H7 (cell line): ENCODE data around the gene NINJ1. TPM values are rescaled to one million over a fixed set of nuclear protein-coding genes. Genes with fewer than 3 reads are reported as not detected.
"Not testable (repeated sequence)": the region's sequence is repeated elsewhere in the genome, so short reads cannot be mapped to it uniquely, and the experiment has no call there.

ENCODE experiments used
- DNase-seq: peaks from one replicate; pipeline ENCODE4 v3.0.0; 2012
- H3K27me3 ChIP-seq: 2 replicates; pipeline ENCODE4 v1.6.0; 2011; ENCODE audit warnings: mild to moderate bottlenecking, low read length; ENCODE audit not compliant: control insufficient read depth, insufficient read depth
- H3K36me3 ChIP-seq: replicated peaks from 2 replicates; pipeline ENCODE4 v1.5.1; 2011; ENCODE audit warnings: low read length; ENCODE audit not compliant: control insufficient read depth, insufficient read depth
- H3K4me3 ChIP-seq: 2 replicates; pipeline ENCODE4 v1.5.1; 2011; ENCODE audit warnings: low read depth, mild to moderate bottlenecking, control low read depth, low read length, moderate library complexity; ENCODE audit not compliant: insufficient read depth
- total RNA-seq: library from RNA; depleted of rRNA; stranded (reverse); fragments of >200 nt; shearing (Covaris generic); gene quantifications from 2 replicates; pipeline ENCODE4 v1.2.3, GENCODE V29; 2014

Gene NINJ1
- total RNA-seq, 1 experiment from 2014 or later = 44.6 TPM

DNA sequence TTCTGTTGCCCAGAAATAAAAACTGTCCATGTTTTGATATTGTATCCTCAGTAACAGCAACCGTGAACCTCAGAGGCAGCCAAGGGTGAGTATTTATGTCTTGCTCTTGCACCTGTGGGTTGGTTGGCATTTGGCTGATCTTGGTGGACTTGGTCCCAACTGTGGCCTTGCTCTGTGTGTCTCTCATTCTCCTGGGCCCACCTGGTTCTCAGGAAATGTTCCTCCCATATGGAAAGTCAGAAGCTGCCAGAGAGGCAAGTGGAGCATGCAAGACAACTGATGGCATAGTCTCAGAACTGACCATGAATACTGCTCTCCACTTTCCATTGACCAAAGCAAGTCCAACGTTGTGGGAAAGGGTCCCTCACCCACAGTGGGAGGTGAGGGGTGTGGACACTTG is 13.6 kb upstream of the NINJ1 start:
- Histone ChIP-seq H3K36me3 (no peaks in the 10 kb centered on the region), H3K27me3 (no peaks in the 10 kb centered on the region), H3K4me3 (no peak overlapping the region)
- no peak for DNase-seq

DNA sequence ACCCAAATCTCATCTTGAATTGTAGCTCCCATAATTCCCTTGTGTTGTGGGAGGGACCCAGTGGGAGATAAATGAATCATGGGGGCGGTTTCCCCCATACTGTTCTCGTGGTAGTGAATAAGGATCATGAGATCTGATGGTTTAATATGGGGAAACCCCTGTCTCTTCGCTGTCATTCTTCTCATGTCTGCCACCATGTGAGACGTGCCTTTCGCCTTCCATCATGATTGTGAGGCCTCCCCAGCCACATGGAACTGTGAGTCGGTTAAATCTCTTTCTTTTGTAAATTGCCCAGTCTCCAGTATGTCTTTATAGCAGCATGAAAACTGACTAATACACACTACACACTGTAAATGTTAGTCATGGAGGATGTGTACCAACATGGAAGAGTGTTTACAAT is 12.6 kb upstream of the NINJ1 start:
- H3K27me3 ChIP-seq, H3K4me3 ChIP-seq, DNase-seq, H3K36me3 ChIP-seq: not testable (repeated sequence)

DNA sequence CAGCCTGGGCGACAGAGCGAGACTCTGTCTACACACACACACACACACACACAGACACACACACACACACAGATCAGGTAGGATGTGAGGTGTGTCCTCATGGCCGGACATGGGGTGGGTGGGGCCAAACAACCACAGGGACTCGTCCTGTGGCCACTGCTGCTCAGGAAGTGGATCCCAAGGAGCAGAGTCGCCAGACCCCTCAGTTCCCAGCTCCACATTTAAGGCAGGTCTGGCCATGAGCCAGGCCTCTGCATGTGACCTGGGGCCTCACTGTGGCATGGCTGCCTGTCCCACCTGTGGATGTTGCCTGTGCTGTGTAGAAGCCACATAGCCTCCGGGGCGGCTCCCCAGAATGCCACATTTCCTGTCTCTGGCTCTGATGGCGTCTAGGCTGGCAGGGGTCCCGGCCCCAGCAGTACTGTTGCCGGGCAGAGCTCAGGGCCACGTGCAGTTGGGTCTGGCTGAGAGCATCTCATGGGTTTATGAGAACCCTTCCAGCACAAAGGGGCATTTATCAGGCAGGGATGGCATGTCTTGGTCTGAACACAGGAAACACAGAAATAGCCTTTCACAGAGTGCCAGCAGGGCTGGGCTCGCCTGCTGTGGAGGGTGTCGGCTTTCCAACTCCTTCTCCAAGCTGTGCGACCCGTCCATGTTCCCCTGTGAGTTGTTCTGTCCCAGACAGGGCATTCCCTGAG is 9.9 kb upstream of the NINJ1 start:
- H3K27me3 ChIP-seq = no peaks in the 10 kb centered on the region
- H3K36me3 ChIP-seq = no peaks in the 10 kb centered on the region
- peak; percentile 62 for DNase-seq
- H3K4me3 ChIP-seq = no peak overlapping the region

DNA sequence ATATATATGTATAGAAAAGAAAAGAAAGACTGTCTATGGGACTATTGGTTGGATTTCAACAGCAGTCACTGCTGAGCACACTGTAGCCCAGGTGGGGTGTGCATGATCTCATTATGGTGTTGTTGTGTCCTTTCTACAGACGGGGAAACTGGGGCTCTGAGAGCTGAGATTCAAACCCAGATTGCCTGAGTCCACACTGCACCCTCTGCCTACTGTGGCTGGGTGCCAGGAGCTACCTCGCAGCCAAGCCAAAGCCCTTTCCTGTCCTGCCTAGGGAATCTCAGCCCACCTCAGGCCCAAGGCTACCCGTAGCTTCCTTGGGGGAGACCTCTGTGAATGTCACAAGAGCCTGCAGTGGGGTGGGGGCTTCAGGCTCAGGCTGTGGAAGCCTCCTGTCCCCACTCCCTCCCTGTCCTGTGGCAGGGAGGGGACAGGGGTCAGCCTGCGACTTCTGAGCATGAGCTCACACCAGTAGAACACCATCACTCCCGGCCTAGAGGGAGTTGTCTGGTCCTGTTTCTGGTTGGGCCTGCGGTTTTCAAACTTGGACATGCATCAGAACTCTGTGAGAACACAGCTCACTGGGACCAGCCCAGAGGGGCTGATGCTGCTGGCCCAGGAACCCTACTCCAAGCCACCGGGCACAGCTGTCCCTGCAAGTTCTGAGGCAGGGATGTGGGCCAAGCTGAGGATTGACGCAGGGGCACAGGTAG is 7.9 kb upstream of the NINJ1 start:
- no peak overlapping the region for H3K4me3 ChIP-seq
- DNase-seq = no peak
- H3K36me3 ChIP-seq = no peaks in the 10 kb centered on the region
- no peaks in the 10 kb centered on the region for H3K27me3 ChIP-seq

DNA sequence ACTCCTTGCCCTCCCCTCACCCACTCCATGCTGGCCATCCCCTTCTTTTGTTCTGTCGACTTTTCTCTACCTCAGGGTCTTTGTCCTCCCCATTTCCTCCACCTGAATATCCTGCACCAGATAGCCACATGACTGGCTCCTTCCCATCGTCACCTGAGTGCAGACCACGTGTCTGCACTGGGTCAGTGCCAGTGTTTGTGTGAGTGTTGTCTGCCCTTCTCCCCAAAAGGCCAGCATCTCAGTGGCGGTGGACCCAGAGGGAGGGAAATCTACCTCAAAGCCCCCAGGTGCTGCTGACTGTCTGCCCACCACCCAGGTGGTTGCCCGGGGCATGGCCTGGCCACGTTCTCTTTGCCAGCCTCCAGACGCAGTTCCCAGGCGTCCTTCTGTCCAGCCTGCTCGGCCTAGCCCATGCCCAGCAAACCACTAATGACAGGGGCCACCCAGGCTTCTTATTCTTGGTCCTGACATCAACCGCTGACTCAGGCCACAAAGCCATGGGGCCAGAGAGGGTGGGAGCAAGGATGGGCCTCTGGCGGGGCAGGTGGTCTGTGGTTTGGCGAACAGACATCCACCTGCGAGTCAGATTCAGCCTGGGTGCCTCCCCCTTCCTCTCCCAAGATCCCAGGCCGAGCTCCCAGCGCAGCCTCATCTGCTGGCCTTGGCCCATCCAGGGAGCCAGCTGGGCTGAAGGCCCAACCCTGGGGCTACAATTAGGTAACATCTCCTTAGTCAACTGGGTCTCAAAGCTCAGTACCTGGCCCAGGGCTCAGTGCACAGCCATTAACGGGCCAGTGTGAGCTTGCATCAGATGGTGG is 5.5 kb upstream of the NINJ1 start:
- H3K4me3 ChIP-seq = no peak overlapping the region
- no peaks in the 10 kb centered on the region for H3K36me3 ChIP-seq
- DNase-seq = no peak
- peaks cover 7% of the 10 kb centered on the region for H3K27me3 ChIP-seq

DNA sequence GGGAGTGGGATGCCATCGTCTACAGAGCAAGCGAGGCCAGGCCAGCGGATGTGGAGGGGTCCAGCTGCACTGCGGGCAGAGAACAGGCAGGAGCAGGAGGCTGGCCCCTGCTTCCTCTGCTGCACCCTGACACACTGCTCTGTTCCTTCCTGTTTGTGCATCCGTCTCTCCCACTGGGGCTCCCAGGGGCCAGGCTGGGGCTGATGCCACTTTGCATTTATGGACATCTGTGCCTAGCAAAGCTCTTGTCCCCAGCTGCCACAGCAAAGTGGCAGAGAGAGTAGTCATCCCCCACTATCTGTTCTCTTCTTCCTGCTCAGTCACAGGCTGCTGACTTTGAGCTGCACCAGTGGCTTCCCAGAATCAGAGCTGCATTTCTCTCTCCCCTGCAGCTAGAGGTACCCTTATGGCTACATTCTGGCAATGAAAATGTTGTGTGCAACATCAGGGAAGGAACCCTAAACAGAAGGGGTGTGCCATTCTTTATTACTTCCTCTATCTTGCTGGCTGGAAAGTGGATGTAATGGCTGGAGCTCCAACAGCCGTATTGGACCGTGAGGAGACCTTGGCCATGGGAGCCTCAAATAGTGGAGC is 4.2 kb upstream of the NINJ1 start:
- peaks cover 9% of the 10 kb centered on the region for H3K27me3 ChIP-seq
- H3K4me3 ChIP-seq = no peak overlapping the region
- no peak for DNase-seq
- no peaks in the 10 kb centered on the region for H3K36me3 ChIP-seq

DNA sequence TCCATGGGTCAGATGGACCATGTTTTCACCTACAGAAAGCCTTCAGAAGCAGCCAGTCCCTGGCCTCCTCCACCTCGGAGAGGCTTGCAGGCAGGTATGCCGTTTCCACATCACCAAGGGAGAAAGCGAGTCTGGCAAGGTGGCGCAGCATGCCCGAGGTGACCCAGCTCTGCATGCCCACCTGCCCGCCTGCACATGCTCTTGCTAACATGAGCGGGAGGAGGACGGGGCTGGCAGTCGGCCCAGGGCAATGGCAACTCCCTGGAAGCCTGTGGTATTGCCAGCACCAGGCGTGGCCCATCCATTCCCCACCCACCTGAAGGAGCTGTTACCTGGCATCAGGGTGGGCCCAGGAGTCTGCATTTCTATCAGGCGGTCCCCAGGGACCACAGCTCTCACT is 3.3 kb upstream of the NINJ1 start:
- Histone ChIP-seq H3K4me3 (no peak overlapping the region), H3K27me3 (peaks cover 9% of the 10 kb centered on the region), H3K36me3 (no peaks in the 10 kb centered on the region)
- no peak for DNase-seq

DNA sequence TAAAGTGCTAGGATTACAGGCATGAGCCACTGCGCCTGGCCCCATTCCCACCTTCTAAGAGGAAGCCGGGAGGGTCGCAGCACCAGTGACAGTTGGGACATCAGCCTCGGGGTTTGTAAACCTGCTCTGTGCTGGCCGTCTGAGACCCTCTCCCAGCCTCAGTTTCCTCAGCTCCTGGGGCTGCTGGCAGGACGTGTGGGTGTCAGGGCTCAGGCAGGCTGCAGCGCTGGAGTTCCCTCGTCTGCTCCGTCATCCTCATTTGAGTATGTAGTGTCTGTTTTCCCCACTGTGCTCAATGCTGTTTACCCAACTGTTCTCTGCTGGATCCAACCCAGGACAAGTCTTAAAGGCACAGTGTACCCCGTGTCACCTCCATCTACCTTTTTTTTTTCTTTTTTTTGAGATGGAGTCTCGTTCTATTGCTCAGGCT is 2.0 kb upstream of the NINJ1 start:
- Histone ChIP-seq H3K36me3 (no peaks in the 10 kb centered on the region), H3K4me3 (no peak overlapping the region), H3K27me3 (peaks cover 9% of the 10 kb centered on the region)
- DNase-seq = no peak

DNA sequence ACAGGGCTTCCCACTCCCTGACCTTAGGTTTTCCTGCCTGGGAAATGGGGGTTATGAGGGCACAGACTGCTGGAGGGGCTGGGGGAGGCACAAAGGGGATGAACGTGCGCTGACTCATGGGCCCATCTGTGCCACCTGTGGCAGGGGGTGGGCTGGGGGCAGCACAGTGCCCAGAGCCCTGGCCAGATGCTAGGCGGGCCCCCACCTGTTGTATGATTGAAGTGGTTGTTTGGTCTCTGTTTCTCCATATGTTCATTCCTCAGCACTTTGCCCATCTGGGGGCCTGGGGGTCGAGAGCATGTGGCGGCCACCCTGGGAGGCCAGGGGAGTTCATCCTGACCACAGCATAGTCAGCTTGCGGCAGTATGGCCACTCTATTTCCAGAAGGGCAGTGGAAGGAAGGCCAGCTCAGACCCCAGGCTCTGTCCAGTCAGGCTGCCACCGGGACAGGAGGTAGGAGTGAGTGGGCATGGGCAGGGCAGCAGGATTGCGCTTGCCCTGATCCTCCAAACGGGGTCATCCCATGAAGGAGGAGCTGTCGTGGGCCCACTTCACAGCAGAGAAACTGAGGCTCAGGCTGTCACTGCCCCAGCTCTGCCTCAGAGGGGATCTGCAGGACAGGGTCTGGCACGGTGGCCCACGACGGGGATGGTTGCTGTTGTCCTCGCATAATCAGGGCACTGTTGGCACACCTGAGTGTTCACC is 841 bp upstream of the NINJ1 start:
- no peak for DNase-seq
- Histone ChIP-seq H3K4me3 (peak overlapping the region; percentile 57), H3K27me3 (peaks cover 9% of the 10 kb centered on the region), H3K36me3 (no peaks in the 10 kb centered on the region)

DNA sequence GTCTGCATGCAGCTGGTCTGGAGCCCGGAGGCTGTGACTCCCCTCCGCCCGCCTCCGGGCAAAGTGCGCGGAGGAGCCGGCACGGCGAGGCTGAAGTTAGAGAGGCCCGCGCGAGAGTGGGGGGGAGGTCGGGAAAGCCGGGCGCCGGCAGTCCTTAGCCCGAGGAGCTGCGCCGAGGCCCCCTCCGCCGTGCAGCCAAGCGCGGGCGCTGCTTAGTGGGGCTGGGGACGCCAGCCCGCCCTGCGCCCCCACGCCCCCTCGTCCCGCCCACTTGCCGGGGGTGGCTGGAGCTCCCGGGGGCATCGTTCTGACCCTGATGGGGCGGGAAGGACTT is 403 bp downstream of the NINJ1 start:
- Histone ChIP-seq H3K27me3 (peaks cover 9% of the 10 kb centered on the region), H3K36me3 (no peaks in the 10 kb centered on the region), H3K4me3 (peak overlapping the region; percentile 81)
- peak; percentile 93 for DNase-seq

DNA sequence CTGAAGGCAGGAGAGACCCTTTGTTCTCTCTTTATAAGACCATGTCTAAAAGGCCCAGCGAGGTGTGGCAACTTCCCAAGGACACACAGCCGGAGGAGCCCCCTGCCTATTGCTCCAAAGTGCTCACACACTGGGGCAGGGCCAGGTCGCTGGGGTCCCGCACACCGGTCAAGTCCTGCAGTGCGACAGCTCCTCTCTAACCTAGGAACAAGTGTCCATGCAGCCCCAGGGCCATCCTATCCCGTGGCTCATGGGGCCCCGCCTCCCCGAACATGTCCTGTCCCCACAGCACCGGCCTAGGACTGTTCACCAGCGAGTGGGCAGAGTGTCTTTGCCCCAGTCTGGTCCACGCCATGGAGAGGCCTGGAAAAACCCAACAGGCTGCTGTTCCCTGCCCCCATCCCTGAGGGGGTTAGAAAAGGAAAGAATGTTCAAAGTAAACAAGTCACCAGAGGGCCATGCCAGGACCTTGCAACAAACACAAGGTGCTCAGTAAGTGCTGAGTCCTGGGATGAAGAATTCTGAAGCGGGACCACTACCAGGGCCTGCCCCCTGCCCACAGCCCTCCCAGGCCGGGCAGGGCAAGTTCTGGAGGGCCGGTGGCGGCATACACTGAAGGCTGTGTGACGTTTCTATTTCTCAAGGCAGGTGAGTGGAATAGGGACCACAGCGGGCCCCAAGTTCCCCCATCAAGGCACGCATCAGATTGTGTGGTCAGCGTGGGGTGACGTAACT is 938 bp downstream of the NINJ1 start:
- DNase-seq = peak; percentile 78
- H3K36me3 ChIP-seq = no peaks in the 10 kb centered on the region
- H3K4me3 ChIP-seq = peak overlapping the region; percentile 81
- peaks cover 9% of the 10 kb centered on the region for H3K27me3 ChIP-seq

DNA sequence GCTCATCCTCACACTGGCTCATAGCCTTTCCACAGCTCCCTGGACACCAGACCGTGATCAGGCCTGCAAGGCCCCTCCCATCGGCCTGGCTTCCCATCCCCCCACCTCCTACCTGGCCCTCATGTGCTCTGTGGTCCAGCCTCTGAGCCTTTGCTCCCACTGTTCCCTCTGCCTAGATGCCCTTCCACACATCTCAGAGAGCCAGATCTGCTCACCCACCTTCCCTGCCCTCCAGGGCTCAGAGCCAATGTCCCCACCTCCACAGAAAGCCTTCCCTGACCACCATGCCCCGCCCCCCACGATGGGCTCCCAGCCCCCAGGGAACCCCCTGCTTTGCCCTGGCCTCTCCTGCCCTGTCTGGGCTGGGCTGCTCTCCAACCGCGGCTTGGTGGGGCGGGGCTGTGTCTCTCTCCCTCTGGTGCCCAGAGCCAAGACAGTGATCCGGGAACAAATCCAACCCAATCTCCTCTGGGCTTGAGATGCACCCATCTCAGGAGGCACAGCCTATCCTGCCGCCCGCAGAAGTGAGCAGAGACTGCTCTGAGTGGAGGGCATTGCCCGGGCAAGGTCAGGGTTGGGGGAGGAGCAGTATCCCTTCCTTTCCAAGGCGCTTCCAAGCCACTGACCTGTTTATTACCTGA is 1.6 kb downstream of the NINJ1 start:
- no peak for DNase-seq
- Histone ChIP-seq H3K36me3 (no peaks in the 10 kb centered on the region), H3K27me3 (peaks cover 9% of the 10 kb centered on the region), H3K4me3 (no peak overlapping the region)

DNA sequence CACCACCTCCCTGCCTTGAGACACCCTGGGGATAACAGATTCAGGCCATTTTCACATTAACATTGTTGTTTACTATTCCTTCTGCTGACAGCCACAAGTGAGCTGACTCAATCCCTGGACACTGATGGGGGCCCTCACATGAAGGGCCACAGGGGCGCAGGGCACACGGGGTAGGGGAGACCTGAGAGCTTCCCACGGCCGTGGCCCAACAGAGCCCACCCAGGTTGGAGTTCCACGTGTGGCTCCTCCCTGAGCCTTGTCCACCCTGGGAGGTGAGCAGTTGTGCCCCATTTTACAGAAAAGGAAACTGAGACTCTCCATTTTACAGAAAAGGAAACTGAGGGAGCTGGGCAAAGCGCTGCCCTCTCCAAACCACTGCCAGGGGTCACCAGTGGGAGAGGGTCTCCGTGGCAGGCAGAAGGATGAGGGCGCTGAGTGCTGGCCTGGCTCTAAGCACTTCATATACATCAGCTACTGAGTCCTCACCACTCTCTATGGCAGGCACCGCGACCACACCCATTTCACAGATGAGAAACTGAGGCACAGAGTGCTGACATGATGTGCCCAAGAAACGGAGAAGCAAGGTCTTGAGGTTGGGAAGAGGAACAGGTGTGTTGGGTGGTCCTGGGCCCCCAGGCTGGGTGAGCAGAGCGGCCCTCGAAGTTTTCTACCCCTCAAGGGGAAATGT is 2.3 kb downstream of the NINJ1 start:
- Histone ChIP-seq H3K4me3 (no peak overlapping the region), H3K36me3 (no peaks in the 10 kb centered on the region), H3K27me3 (peaks cover 9% of the 10 kb centered on the region)
- DNase-seq = no peak
